NCI-H510A treated with DMSO at 0.1 percent for 48 hours (cell line): Measurements from ENCODE around the gene NENF.

Experiments
- DNase-seq: peaks from one replicate; lab custom pipeline; 2025; lab: John Stamatoyannopoulos, UW

NENF gene

GRCh38 chr1:212482006-212482636, 49.4 kb downstream of the NENF start:
- DNase-seq: no peak

GRCh38 chr1:212482637-212483441, 50.1 kb downstream of the NENF start:
- no peak for DNase-seq

DNA sequence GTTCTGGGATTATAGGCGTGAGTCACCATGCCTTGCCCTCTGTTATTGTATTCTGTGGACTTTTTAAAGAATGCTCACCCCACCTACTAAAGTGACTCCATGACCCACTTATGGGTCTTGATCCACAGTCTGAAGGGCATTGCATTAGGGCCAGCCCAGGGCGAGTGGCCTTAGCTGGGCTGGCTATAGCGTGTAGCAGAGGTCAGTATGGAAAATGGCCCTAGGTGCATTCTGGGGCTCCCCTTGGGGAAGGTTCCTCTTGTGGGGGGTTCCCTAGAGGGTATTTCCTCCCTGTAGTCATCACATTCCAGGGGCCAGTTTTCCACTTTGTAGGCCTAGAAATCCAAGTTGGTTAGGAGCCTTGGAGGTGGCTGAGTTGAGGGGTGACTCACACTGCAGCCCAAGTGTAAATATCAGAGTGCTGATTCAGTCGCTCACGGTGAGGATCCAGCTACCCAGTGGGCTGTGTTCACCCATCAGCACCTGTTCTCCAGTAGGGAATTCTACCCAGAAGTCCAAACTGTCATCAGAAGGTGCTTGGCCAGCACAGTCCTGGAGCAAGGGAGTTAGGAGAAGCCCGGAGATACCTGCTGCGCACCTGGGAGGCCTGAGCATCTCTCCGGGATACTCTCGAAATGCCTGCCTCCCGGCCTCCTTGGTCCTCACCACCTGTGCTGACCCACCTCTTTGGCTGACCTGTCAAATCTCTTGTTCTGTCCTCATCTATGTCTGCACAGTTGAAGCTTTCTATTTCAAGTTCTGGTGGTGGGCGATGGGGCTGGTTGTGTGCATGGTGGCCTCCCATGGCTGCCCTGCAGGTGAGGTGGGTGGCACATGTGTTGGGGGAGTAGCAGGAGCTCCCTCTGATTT, 52.2 kb downstream of the NENF start:
- DNase-seq: no peak

DNA sequence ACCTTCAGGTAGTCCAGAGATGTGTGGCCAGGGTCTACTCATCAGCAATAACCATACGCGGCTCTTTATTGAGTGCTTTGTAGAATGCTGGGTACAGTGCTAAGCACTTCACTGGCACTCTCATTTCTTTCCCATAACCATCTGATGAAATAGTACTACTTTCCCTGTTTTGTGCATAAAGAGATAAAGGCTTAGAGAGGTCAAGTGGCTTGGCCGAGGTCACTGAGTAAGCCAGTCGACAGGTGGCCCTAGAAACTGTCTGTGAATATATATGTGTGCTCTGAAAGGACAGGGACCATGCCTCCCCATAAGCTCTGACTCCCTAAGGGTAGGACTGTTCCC, 52.8 kb downstream of the NENF start:
- no peak for DNase-seq

- peak; percentile 33 for DNase-seq
Measured at GRCh38 chr1:212485913-212486618, 53.3 kb downstream of the NENF start.

DNA sequence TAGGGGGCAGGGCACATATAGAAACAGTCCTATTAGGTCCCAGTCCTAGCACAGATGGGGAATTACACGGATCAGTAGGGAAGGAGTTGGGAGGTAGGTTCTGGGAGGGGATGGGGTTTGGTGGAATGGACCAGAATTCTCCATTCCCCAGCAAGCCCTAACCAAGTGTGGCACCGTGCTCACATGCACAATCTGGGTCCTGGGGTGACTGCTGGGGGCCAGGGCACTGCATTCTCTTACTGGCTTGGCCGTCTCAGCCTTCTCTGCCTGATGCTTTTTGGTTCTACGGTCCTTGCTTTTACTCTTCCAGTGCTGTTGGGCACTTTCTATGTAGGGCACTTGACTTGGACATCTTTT, 53.9 kb downstream of the NENF start:
- DNase-seq: no peak

GRCh38 chr1:212487286-212487685, 54.6 kb downstream of the NENF start:
- DNase-seq: no peak

GRCh38 chr1:212487774-212488435, 55.2 kb downstream of the NENF start:
- no peak for DNase-seq

- DNase-seq: peak; percentile 12
Measured at GRCh38 chr1:212488436-212489283, 55.9 kb downstream of the NENF start.

GRCh38 chr1:212489284-212489859, 56.7 kb downstream of the NENF start:
- no peak for DNase-seq

DNA sequence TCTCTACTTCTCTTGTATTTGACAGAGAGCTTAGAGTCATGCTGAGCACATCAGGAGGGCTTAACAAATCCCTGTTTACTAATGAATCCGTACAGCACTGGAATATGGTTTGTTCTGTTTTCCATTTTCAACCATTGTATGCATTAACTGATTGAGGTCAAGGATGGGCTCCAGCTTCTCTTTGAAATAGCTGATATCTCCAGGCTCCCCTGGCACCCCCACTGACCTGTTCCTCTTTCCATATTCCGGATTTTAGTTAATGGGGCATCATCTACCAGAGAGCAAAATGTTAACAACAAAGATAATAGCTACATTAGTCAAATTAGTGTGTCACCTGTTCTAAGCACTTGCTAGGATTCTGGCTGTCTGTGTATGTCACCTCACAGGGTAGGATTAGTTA, 57.6 kb downstream of the NENF start:
- DNase-seq: no peak

- DNase-seq: no peak
Measured at GRCh38 chr1:212491454-212491853, 58.7 kb downstream of the NENF start.
